Smooth muscle cell of the coronary artery (primary cell): Measurements from ENCODE around the gene PNKD. TPM values are rescaled to one million over a fixed set of nuclear protein-coding genes. Genes with fewer than 3 reads are reported as not detected.

ENCODE experiments used
- total RNA-seq: library from RNA; depleted of rRNA; stranded (reverse); fragments of >200 nt; gene quantifications from 2 replicates; pipeline ENCODE4 v1.2.3, GENCODE V29; 2014; ENCODE audit warnings: low replicate concordance

PNKD gene
- total RNA-seq = 11.7 and 20.6 TPM in 2 replicates

GRCh38 chr2:218269900-218270720, at the start of gene PNKD, which contains the start of gene AAMP:
Gene PNKD, plus strand, starts transcription at chr2:218270519. Its CDS starts 17 bp downstream, at chr2:218270536.
Gene AAMP, minus strand, starts transcription at chr2:218270137. Its CDS starts 51 bp downstream, at chr2:218270086.

GRCh38 chr2:218260742-218261422, 9.4 kb upstream of the PNKD start, which contains the start of gene GPBAR1:
Gene GPBAR1, plus strand, starts transcription at chr2:218261015. Its CDS starts 1,710 bp downstream, at chr2:218262725.

GRCh38 chr2:218292048-218293014, 22.0 kb downstream of the PNKD start, which contains the start of gene TMBIM1:
Gene TMBIM1, minus strand, starts transcription at chr2:218292503. Its CDS starts 10,362 bp downstream, at chr2:218282141.

GRCh38 chr2:218381916-218382366, 111.6 kb downstream of the PNKD start, which contains the start of gene SLC11A1:
Gene SLC11A1, plus strand, starts transcription at chr2:218382273. Its CDS starts 96 bp downstream, at chr2:218382369.

Other genes starting within 250 kb of the PNKD start
- gene RUFY4, start 201.3 kb upstream of the PNKD start, total RNA-seq = 0.08 TPM in 1 of 2 replicates, not detected in the other
- gene CXCR2, start 144.5 kb upstream of the PNKD start, total RNA-seq = not detected in 2 replicates
- not detected in 2 replicates for gene CXCR1, start 103.6 kb upstream of the PNKD start, total RNA-seq
- 221 and 388 TPM in 2 replicates for gene ARPC2, start 53.3 kb upstream of the PNKD start, total RNA-seq
- not detected in 2 replicates for gene GPBAR1, start 9.5 kb upstream of the PNKD start, total RNA-seq
- 117 and 137 TPM in 2 replicates for gene AAMP, start 382 bp upstream of the PNKD start, total RNA-seq
- 175 and 311 TPM in 2 replicates for gene TMBIM1, start 22.0 kb downstream of the PNKD start, total RNA-seq
- gene CATIP, start 86.3 kb downstream of the PNKD start, total RNA-seq = not detected in 2 replicates
- 0.12 and 0.15 TPM in 2 replicates for gene SLC11A1, start 111.8 kb downstream of the PNKD start, total RNA-seq
- gene CTDSP1, start 129.3 kb downstream of the PNKD start, total RNA-seq = 36.2 TPM in 2 replicates
- under 0.01 TPM in 1 of 2 replicates, not detected in the other for gene VIL1, start 148.6 kb downstream of the PNKD start, total RNA-seq